ENCODE results near the gene THSD8.
"Not testable (repeated sequence)": the region's sequence is repeated elsewhere in the genome, so short reads cannot be mapped to it uniquely, and the experiment has no call there.

The THSD8 gene

DNA sequence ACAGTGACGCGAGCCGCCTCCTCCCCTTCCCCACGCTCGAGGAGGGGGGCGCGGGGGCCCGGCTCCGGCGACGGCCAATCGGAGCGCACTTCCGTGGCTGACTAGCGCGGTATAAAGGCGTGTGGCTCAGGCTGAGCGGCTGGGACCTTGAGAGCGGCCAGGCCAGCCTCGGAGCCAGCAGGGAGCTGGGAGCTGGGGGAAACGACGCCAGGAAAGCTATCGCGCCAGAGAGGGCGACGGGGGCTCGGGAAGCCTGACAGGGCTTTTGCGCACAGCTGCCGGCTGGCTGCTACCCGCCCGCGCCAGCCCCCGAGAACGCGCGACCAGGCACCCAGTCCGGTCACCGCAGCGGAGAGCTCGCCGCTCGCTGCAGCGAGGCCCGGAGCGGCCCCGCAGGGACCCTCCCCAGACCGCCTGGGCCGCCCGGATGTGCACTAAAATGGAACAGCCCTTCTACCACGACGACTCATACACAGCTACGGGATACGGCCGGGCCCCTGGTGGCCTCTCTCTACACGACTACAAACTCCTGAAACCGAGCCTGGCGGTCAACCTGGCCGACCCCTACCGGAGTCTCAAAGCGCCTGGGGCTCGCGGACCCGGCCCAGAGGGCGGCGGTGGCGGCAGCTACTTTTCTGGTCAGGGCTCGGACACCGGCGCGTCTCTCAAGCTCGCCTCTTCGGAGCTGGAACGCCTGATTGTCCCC, 10.4 kb upstream of the THSD8 start, which contains the start of gene JUNB:
Gene JUNB (plus strand): TSS at position 142 of the 706 bp plus-strand sequence. CDS start 286 bp downstream, at position 428.
- H3K4me2 ChIP-seq: peak within 1 kb of the TSS; percentile 98
- no peaks in the 10 kb centered on the region for H3K9me3 ChIP-seq
- H4K20me1 ChIP-seq: peaks cover 19% of the 10 kb centered on the region
- peaks cover 67% of the 10 kb centered on the region for H3K4me1 ChIP-seq
- TF ChIP-seq Cebpa-rat (IDR thresholded peaks at IDR 0.05): no peak
- H3K27ac ChIP-seq: peak within 1 kb of the TSS; percentile 95
- peak within 1 kb of the TSS; percentile 95 for H3K4me3 ChIP-seq
- H3K9ac ChIP-seq: peak within 1 kb of the TSS; percentile 91
- H3K36me3 ChIP-seq: no peaks in the 10 kb centered on the region
- H3K27me3 ChIP-seq: no peaks in the 10 kb centered on the region

DNA sequence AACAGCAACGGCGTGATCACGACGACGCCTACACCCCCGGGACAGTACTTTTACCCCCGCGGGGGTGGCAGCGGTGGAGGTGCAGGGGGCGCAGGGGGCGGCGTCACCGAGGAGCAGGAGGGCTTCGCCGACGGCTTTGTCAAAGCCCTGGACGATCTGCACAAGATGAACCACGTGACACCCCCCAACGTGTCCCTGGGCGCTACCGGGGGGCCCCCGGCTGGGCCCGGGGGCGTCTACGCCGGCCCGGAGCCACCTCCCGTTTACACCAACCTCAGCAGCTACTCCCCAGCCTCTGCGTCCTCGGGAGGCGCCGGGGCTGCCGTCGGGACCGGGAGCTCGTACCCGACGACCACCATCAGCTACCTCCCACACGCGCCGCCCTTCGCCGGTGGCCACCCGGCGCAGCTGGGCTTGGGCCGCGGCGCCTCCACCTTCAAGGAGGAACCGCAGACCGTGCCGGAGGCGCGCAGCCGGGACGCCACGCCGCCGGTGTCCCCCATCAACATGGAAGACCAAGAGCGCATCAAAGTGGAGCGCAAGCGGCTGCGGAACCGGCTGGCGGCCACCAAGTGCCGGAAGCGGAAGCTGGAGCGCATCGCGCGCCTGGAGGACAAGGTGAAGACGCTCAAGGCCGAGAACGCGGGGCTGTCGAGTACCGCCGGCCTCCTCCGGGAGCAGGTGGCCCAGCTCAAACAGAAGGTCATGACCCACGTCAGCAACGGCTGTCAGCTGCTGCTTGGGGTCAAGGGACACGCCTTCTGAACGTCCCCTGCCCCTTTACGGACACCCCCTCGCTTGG, 9.6 kb upstream of the THSD8 start:
- H3K4me3 ChIP-seq: peak overlapping the region; percentile 95
- peaks cover 59% of the 10 kb centered on the region for H3K4me1 ChIP-seq
- H3K9me3 ChIP-seq: no peaks in the 10 kb centered on the region
- H3K27ac ChIP-seq: peak overlapping the region; percentile 95
- no peaks in the 10 kb centered on the region for H3K27me3 ChIP-seq
- peak overlapping the region; percentile 98 for H3K4me2 ChIP-seq
- peaks cover 6% of the 10 kb centered on the region for H3K36me3 ChIP-seq
- H3K9ac ChIP-seq: peak overlapping the region; percentile 91
- H4K20me1 ChIP-seq: peaks cover 24% of the 10 kb centered on the region
- no peak for TF ChIP-seq Cebpa-rat (IDR thresholded peaks at IDR 0.05)

GRCh38 chr19:12792853-12793289, 9.0 kb upstream of the THSD8 start:
- peaks cover 12% of the 10 kb centered on the region for H3K36me3 ChIP-seq
- H3K27me3 ChIP-seq: no peaks in the 10 kb centered on the region
- H3K4me1 ChIP-seq: peaks cover 53% of the 10 kb centered on the region
- H4K20me1 ChIP-seq: peaks cover 25% of the 10 kb centered on the region
- H3K9me3 ChIP-seq: no peaks in the 10 kb centered on the region
- no peak for TF ChIP-seq Cebpa-rat (IDR thresholded peaks at IDR 0.05)
- peak overlapping the region; percentile 98 for H3K4me2 ChIP-seq
- peak overlapping the region; percentile 95 for H3K4me3 ChIP-seq
- H3K27ac ChIP-seq: peak overlapping the region; percentile 95
- H3K9ac ChIP-seq: peak overlapping the region; percentile 91

DNA sequence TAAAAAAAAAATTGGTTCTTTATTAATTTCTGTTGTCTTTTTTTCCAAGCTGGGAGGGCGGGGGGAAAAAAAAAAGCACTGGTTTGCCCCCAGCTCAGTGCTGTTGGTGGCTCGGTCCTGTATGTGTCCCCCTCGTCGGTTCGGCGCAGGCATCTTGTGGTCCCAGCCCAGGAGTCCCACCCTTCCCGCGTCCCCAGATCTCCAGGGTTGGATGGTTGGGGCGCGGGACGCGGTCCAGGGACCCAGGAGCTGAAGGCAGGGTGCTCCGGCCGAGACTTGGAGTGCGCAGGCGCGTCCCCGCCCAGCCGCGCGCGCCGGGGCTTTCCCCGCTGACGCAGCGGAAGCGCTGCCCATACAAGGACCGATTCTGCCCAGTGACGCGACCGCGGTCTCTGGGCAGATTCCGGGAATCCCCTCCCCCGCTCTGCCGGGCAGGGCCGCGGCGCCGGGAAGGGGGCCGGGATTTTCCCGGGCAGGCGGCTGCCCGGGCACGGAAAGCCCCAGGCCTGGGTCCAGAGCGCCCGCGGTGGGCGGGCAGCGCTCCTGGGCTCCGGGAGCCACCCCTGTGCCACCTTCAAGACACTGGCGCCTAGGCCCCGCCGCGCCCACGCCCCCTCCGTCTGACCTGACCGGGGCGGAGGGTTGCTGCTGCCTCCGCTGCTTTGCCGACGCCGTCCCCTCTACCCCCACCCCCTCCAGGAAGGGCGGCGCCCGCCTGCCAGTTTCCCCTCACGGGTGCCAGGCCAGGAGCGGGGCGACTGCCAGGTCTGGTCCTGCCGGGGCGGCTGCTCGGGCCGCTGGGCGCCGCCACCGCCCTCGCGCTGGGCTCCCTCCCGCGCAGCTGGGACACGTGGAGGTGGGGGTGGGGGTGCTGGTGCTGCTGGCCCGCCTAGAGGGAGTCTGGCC, 8.3 kb upstream of the THSD8 start:
- peaks cover 19% of the 10 kb centered on the region for H3K36me3 ChIP-seq
- peak overlapping the region; percentile 91 for H3K9ac ChIP-seq
- TF ChIP-seq Cebpa-rat (IDR thresholded peaks at IDR 0.05): no peak
- H3K4me1 ChIP-seq: peaks cover 46% of the 10 kb centered on the region
- no peaks in the 10 kb centered on the region for H3K27me3 ChIP-seq
- peaks cover 25% of the 10 kb centered on the region for H4K20me1 ChIP-seq
- peak overlapping the region; percentile 98 for H3K4me2 ChIP-seq
- H3K27ac ChIP-seq: peak overlapping the region; percentile 95
- H3K9me3 ChIP-seq: no peaks in the 10 kb centered on the region
- peak overlapping the region; percentile 95 for H3K4me3 ChIP-seq

- Histone ChIP-seq H4K20me1 (peaks cover 25% of the 10 kb centered on the region), H3K27me3 (no peaks in the 10 kb centered on the region), H3K4me1 (peaks cover 39% of the 10 kb centered on the region), H3K9ac (peak overlapping the region; percentile 91), H3K4me2 (peak overlapping the region; percentile 98), H3K9me3 (no peaks in the 10 kb centered on the region), H3K27ac (peak overlapping the region; percentile 95), H3K4me3 (peak overlapping the region; percentile 95), H3K36me3 (peaks cover 27% of the 10 kb centered on the region)
- no peak for TF ChIP-seq Cebpa-rat (IDR thresholded peaks at IDR 0.05)
Measured at GRCh38 chr19:12794196-12794941, 7.5 kb upstream of the THSD8 start.

- Histone ChIP-seq H3K9me3 (no peaks in the 10 kb centered on the region), H3K27ac (no peak overlapping the region), H3K36me3 (peaks cover 33% of the 10 kb centered on the region), H4K20me1 (peaks cover 28% of the 10 kb centered on the region), H3K27me3 (no peaks in the 10 kb centered on the region), H3K9ac (no peak overlapping the region), H3K4me1 (peaks cover 43% of the 10 kb centered on the region), H3K4me2 (peak overlapping the region; percentile 98), H3K4me3 (no peak overlapping the region)
- TF ChIP-seq Cebpa-rat (IDR thresholded peaks at IDR 0.05): no peak
Measured at GRCh38 chr19:12794971-12795381, 6.9 kb upstream of the THSD8 start.

DNA sequence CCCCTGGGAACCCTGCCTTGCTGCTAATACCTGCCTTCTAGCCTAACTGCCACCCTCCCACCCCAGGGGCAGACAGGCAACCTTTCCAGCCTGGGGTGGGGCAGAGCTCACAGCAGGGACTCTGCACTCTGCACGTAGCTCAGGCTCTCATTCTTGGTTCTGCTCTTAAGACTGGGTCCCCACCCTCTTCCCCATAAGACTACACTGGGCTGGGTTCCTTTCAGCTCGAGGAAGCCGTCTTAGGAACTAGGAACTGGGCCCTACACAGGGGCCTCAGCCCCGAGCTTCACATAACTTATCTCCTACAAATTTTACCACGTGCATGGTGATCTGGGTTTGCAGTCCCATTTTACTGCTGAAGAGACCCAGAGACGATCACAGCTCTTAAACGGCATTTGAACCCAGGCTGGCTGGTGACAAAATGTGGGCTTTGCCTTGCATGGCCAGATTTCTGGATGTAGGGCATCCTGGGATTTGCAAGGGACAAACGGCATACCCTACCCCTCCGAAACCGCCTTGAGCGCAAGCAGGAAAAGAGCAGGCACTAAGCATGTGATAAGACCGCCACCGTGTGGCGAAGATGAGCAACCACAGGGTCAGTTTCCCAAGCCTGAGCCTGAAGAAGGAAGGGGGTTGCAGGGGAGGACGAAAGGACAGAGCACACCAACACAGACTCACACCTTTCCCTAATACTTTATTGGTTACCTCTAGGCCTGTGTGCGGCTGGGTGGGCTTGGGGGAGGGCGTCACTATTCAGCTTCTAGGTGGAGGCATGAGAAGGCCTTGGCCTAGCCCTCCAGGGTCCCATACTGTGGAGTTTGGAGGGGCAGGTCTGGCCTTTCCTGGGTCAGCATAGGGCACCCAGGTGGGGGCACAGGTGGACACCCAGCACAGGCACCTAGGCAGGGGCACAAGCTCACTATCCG, 5.5 kb upstream of the THSD8 start:
- TF ChIP-seq Cebpa-rat (IDR thresholded peaks at IDR 0.05): no peak
- H3K27ac ChIP-seq: no peak overlapping the region
- H3K4me2 ChIP-seq: peak overlapping the region; percentile 47
- H3K9ac ChIP-seq: no peak overlapping the region
- no peaks in the 10 kb centered on the region for H3K9me3 ChIP-seq
- H4K20me1 ChIP-seq: peaks cover 40% of the 10 kb centered on the region
- H3K36me3 ChIP-seq: peaks cover 41% of the 10 kb centered on the region
- H3K27me3 ChIP-seq: no peaks in the 10 kb centered on the region
- no peak overlapping the region for H3K4me3 ChIP-seq
- peaks cover 39% of the 10 kb centered on the region for H3K4me1 ChIP-seq

DNA sequence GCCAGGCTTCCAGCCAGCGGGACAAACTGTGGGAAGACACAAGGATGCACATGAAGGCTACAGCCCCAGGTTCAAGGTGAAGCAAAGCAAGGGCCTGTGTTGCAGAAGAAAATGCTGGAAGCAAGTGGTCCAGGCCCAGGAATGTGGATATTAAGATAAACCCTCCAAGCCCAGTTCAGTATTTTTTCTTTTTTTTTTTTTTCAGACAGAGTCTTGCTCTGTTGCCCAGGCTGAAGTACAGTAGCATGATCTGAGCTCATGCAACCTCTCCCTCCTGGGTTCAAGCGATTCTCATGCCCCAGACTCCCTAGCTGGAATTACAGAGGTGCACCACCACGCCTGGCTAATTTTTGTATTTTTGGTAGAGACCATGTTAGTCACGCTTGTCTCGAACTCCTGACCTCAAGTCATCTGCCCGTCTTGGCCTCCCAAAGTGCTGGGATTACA, 4.7 kb upstream of the THSD8 start:
- Histone ChIP-seq H3K27ac (no peak overlapping the region), H3K4me3 (no peak overlapping the region), H3K36me3 (peaks cover 41% of the 10 kb centered on the region), H4K20me1 (peaks cover 32% of the 10 kb centered on the region), H3K4me1 (peaks cover 42% of the 10 kb centered on the region), H3K9ac (no peak overlapping the region), H3K4me2 (no peak overlapping the region), H3K9me3 (no peaks in the 10 kb centered on the region), H3K27me3 (no peaks in the 10 kb centered on the region)
- TF ChIP-seq Cebpa-rat (IDR thresholded peaks at IDR 0.05): no peak

DNA sequence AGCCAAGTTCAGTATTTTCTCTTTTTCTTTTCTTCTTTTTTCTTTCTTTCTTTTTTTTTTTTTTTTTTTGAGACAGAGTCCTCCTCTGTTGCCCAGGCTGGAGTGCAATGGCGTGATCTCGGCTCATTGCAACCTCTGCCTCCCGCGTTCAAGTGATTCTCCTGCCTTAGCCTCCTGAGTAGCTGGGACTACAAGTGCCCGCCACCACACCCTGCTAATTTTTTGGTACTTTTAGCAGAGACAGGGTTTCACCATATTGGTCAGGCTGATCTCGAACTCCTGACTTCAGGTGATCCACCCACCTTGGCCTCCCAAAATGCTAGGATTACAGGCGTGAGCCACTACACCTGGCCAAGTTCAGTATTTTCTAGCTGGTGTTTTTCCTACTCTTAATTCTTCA, 4.3 kb upstream of the THSD8 start:
- not testable (repeated sequence) for H3K9me3 ChIP-seq, H3K27ac ChIP-seq, H3K9ac ChIP-seq, H3K4me2 ChIP-seq, H3K27me3 ChIP-seq, H3K4me3 ChIP-seq
- Histone ChIP-seq H3K36me3 (peaks cover 41% of the 10 kb centered on the region), H3K4me1 (peaks cover 46% of the 10 kb centered on the region), H4K20me1 (peaks cover 28% of the 10 kb centered on the region)
